Measurements from ENCODE around the gene PROC. TPM values are rescaled to one million over a fixed set of nuclear protein-coding genes. Genes with fewer than 3 reads are reported as not detected.
"Not testable (repeated sequence)": the region's sequence is repeated elsewhere in the genome, so short reads cannot be mapped to it uniquely, and the experiment has no call there.

The PROC gene
- total and polyA plus RNA-seq, 9 of the 15 experiments (the other 6 are each of a cell fraction or from before 2014, with no cell fraction given), result not detected

GRCh38 chr2:127408807-127409099, 9.5 kb upstream of the PROC start (continued):
- TF ChIP-seq ETV6 (IDR thresholded peaks at IDR 0.05; ENCODE audit: borderline replicate concordance in 1 of 2, low read depth in 2 of 2, low read length in 1 of 2) (no peak), ETV6 (CRISPR knock-in tag; IDR thresholded peaks at IDR 0.05; ENCODE audit: borderline replicate concordance) (no peak), ARHGAP35 (IDR thresholded peaks at IDR 0.05; ENCODE audit: partially characterized antibody) (no peak), SRF (CRISPR knock-in tag; IDR thresholded peaks at IDR 0.05) (no peak), ZNF707 (CRISPR knock-in tag; conservative IDR thresholded peaks at IDR 0.05) (no peak), ATF2 (CRISPR knock-in tag; IDR thresholded peaks at IDR 0.05) (no peak), JUND (IDR thresholded peaks at IDR 0.05; ENCODE audit: borderline replicate concordance, low read depth, low read length) (no peak), JUND (tag; IDR thresholded peaks at IDR 0.05; ENCODE audit: borderline replicate concordance, low read depth, low read length) (no peak), DPF2 (IDR thresholded peaks at IDR 0.05) (0 out of 2 replicates have a peak, but pooled peaks have one; percentile 31), BRF2 (IDR thresholded peaks at IDR 0.05; ENCODE audit: borderline replicate concordance, insufficient read depth, insufficient read length) (no peak), FOXM1 (IDR thresholded peaks at IDR 0.05; ENCODE audit: low read depth) (0 out of 2 replicates have a peak, but pooled peaks have one; percentile 30), FOXM1 (CRISPR knock-in tag; IDR thresholded peaks at IDR 0.05; ENCODE audit: low read depth) (no peak), CC2D1A (IDR thresholded peaks at IDR 0.05) (0 out of 2 replicates have a peak, but pooled peaks have one; percentile 5), MAFG (tag; conservative IDR thresholded peaks at IDR 0.05) (no peak)

GRCh38 chr2:127409716-127410115, 8.5 kb upstream of the PROC start:
- DNase-seq (ENCODE audit: extremely low read depth in 1 of 4, low spot score in 3 of 4); H4K20me1 ChIP-seq (replicated peaks; ENCODE audit: control insufficient read depth, insufficient read depth, low read length); CTCF ChIA-PET (ENCODE audit: low intra/inter-chr PET ratio); H3K36me3 ChIP-seq (ENCODE audit: control insufficient read depth, insufficient read depth, low read length); H3K4me3 ChIP-seq; H3K9me1 ChIP-seq (ENCODE audit: control insufficient read depth, insufficient read depth, low read length); BruUV-seq (replicated peaks); intact Hi-C loops (cut with micrococcal nuclease); H3K4me2 ChIP-seq (ENCODE audit: insufficient read depth, low read length); in situ Hi-C loops (cut with MboI); H3K79me2 ChIP-seq (ENCODE audit: control insufficient read depth, insufficient read depth, low read length); H3K9me3 ChIP-seq (replicated peaks; ENCODE audit: control insufficient read depth, insufficient read depth, low read depth, low read length); H3K27me3 ChIP-seq (ENCODE audit: control insufficient read depth in 2 of 2, insufficient read depth in 2 of 2, low read length in 2 of 2); ATAC-seq; FAIRE-seq; H3K9ac ChIP-seq (ENCODE audit: insufficient read depth in 1 of 2, low read depth in 2 of 2, low read length in 2 of 2); H3K27ac ChIP-seq (ENCODE audit: extremely low read depth, low read depth, low read length): not testable (repeated sequence)
- Histone ChIP-seq H3K4me1 (replicated peaks in 1 of 2; ENCODE audit: control insufficient read depth in 2 of 2, insufficient read depth in 2 of 2, low read length in 2 of 2) (peaks cover 18 to 22% of the 10 kb centered on the region in 2 experiments), H2AFZ (ENCODE audit: low read depth, low read length) (peak overlapping the region; percentile 29; the same call in 1 of the 2 replicates)
- 93% methylated on average over 8 of the region's 8 CpGs for WGBS (ENCODE audit: insufficient coverage, low coverage, missing lambda C conversion rate)
- POLR2A ChIA-PET, result interaction anchor here (0.6 to 0.8 kb wide), 2 partner anchors 88 to 189 kb away, joined by 3 to 5 read pairs; no protein-coding TSS in a partner anchor
